Vagina (tissue), 2 donors: ENCODE data around the gene FBXL7. TPM values are rescaled to one million over a fixed set of nuclear protein-coding genes. Genes with fewer than 3 reads are reported as not detected.

Source experiments
- DNase-seq, 2 donors: peaks; one replicate each; pipeline ENCODE4 v3.0.0-alpha.2; 2017; ENCODE audit errors: extremely low spot score in 2 of 2
- H3K27ac ChIP-seq: fragments of 200-600 bp; sonication (generic); one replicate; pipeline ENCODE4 v1.5.1; 2019
- H3K27me3 ChIP-seq: fragments of 200-600 bp; sonication (generic); one replicate; pipeline ENCODE4 v1.5.1; 2019
- H3K36me3 ChIP-seq, 2 donors: fragments of 200-600 bp; sonication (generic); one replicate each; pipeline ENCODE4 v1.5.1; 2017 to 2019
- H3K4me1 ChIP-seq: fragments of 200-600 bp; sonication (generic); one replicate; pipeline ENCODE4 v1.5.1; 2019
- H3K4me3 ChIP-seq, 2 donors: fragments of 200-600 bp; sonication (generic); 1 replicate in 1 of 2; 2 replicates in 1 of 2; pipeline ENCODE4 v1.5.1; 2016 to 2019
- H3K9me3 ChIP-seq: fragments of 200-600 bp; sonication (generic); one replicate; pipeline ENCODE4 v1.5.1; 2019
- CTCF ChIP-seq, 3 experiments: fragments of 450-650 bp in 2 of 3; fragments of 200-600 bp in 1 of 3; sonication (generic) in 1 of 3; IDR thresholded peaks; one replicate each; pipeline ENCODE4 v1.5.1; 2017 to 2019; ENCODE audit warnings: antibody characterized with exemption in 3 of 3, mild to moderate bottlenecking in 2 of 3, moderate library complexity in 2 of 3
- POLR2A ChIP-seq, 2 donors: fragments of 450-650 bp; IDR thresholded peaks; one replicate each; pipeline ENCODE4 v1.6.1; 2017; ENCODE audit warnings: antibody characterized with exemption in 2 of 2, mild to moderate bottlenecking in 2 of 2, moderate library complexity in 2 of 2
- POLR2AphosphoS5 ChIP-seq, 2 donors: sonication (generic); formaldehyde crosslinking; IDR thresholded peaks; one replicate each; pipeline ENCODE4 v1.9.0; 2017; ENCODE audit warnings: antibody characterized with exemption in 2 of 2, mild to moderate bottlenecking in 2 of 2, low read depth in 1 of 2; ENCODE audit not compliant: insufficient read depth in 1 of 2
- intact Hi-C: fragments of 100-400 bp; cut with DNase I; formaldehyde crosslinking; loops from one replicate; pipeline ENCODE4 v1.15.1; 2023
- total RNA-seq: library from RNA; depleted of rRNA; stranded (reverse); fragments of >200 nt; gene quantifications from one replicate; pipeline ENCODE4 v1.2.3, GENCODE V29; 2016

The FBXL7 gene
- 21.1 TPM for total RNA-seq

GRCh38 chr5:15499528-15500324 is at the start of gene FBXL7:
FBXL7 (plus strand) TSS chr5:15500180.
- Histone ChIP-seq H3K27me3 (no peaks in the 10 kb centered on the region), H3K4me1 (peaks cover 13% of the 10 kb centered on the region), H3K4me3 (peak within 1 kb of the TSS; percentile 70 to 92), H3K36me3 (no peaks in the 10 kb centered on the region), H3K27ac (peak within 1 kb of the TSS; percentile 89), H3K9me3 (no peaks in the 10 kb centered on the region)
- intact Hi-C loops = no loop called here
- TF ChIP-seq POLR2AphosphoS5 (IDR thresholded peaks at IDR 0.05; ENCODE audit: insufficient read depth in 1 of 2, low read depth in 1 of 2) (peak in 1 of 2 donors; percentile 69), POLR2A (IDR thresholded peaks at IDR 0.05) (peak in 1 of 2 donors; percentile 51), CTCF (IDR thresholded peaks at IDR 0.05) (peak in 1 of 3 experiments; percentile 15)
- DNase-seq = no peak

- H3K4me3 ChIP-seq = no peak overlapping the region
- intact Hi-C loops = no loop called here
- DNase-seq = no peak
- TF ChIP-seq POLR2A (IDR thresholded peaks at IDR 0.05) (no peak), CTCF (IDR thresholded peaks at IDR 0.05) (no peak), POLR2AphosphoS5 (IDR thresholded peaks at IDR 0.05; ENCODE audit: insufficient read depth in 1 of 2, low read depth in 1 of 2) (no peak)
- no peaks in the 10 kb centered on the region for H3K4me1 ChIP-seq
- H3K9me3 ChIP-seq = no peaks in the 10 kb centered on the region
- no peaks in the 10 kb centered on the region for H3K27me3 ChIP-seq
- no peak overlapping the region for H3K27ac ChIP-seq
- no peaks in the 10 kb centered on the region for H3K36me3 ChIP-seq
Observed at GRCh38 chr5:15450473-15450872, 49.5 kb upstream of the FBXL7 start.

GRCh38 chr5:15450949-15451348 is 49.0 kb upstream of the FBXL7 start:
- H3K36me3 ChIP-seq = no peaks in the 10 kb centered on the region
- no peak for DNase-seq
- H3K9me3 ChIP-seq = no peaks in the 10 kb centered on the region
- no peak overlapping the region for H3K4me3 ChIP-seq
- H3K27me3 ChIP-seq = no peaks in the 10 kb centered on the region
- no peak overlapping the region for H3K27ac ChIP-seq
- H3K4me1 ChIP-seq = no peaks in the 10 kb centered on the region
- TF ChIP-seq POLR2A (IDR thresholded peaks at IDR 0.05) (no peak), CTCF (IDR thresholded peaks at IDR 0.05) (no peak), POLR2AphosphoS5 (IDR thresholded peaks at IDR 0.05; ENCODE audit: insufficient read depth in 1 of 2, low read depth in 1 of 2) (no peak)
- intact Hi-C loops = no loop called here

- intact Hi-C loops = no loop called here
Observed at GRCh38 chr5:15452030-15452429, 48.0 kb upstream of the FBXL7 start.

More at GRCh38 chr5:15452030-15452429, 48.0 kb upstream of the FBXL7 start:
- no peaks in the 10 kb centered on the region for H3K4me1 ChIP-seq
- H3K27me3 ChIP-seq = no peaks in the 10 kb centered on the region
- no peaks in the 10 kb centered on the region for H3K9me3 ChIP-seq
- no peaks in the 10 kb centered on the region for H3K36me3 ChIP-seq
- DNase-seq = no peak
- TF ChIP-seq POLR2AphosphoS5 (IDR thresholded peaks at IDR 0.05; ENCODE audit: insufficient read depth in 1 of 2, low read depth in 1 of 2) = no peak
- TF ChIP-seq POLR2A (IDR thresholded peaks at IDR 0.05) = no peak
- no peak for TF ChIP-seq CTCF (IDR thresholded peaks at IDR 0.05)
- H3K27ac ChIP-seq = no peak overlapping the region
- no peak overlapping the region for H3K4me3 ChIP-seq
